Loucy (cell line): ENCODE data around the gene SRBD1.

Source experiments
- H2AFZ ChIP-seq: fragments of 200-600 bp; sonication (generic); 2 replicates; pipeline ENCODE4 v1.6.0; 2016; ENCODE audit warnings: antibody characterized with exemption, mild to moderate bottlenecking, low read length, moderate library complexity
- H3F3A ChIP-seq: fragments of 200-600 bp; 2 replicates; pipeline ENCODE4 v1.6.0; 2016; ENCODE audit warnings: antibody characterized with exemption, low read depth, mild to moderate bottlenecking
- H3K27me3 ChIP-seq: fragments of 200-600 bp; sonication (generic); 2 replicates; pipeline ENCODE4 v1.6.1; 2014; ENCODE audit warnings: low read length, mild to moderate bottlenecking; ENCODE audit not compliant: insufficient read depth, poor library complexity, severe bottlenecking
- H3K36me3 ChIP-seq: fragments of 200-600 bp; sonication (generic); 2 replicates; pipeline ENCODE4 v1.6.1; 2016; ENCODE audit warnings: low read length; ENCODE audit not compliant: insufficient read depth
- H3K4me1 ChIP-seq: fragments of 200-600 bp; sonication (generic); 2 replicates; pipeline ENCODE4 v1.5.1; 2014; ENCODE audit warnings: low read length, mild to moderate bottlenecking; ENCODE audit not compliant: insufficient read depth, poor library complexity, severe bottlenecking
- H3K4me2 ChIP-seq: fragments of 200-600 bp; sonication (generic); 2 replicates; pipeline ENCODE4 v1.6.0; 2014; ENCODE audit warnings: antibody characterized with exemption, low read length, low read depth, mild to moderate bottlenecking; ENCODE audit not compliant: poor library complexity, severe bottlenecking
- H3K4me3 ChIP-seq: fragments of 200-600 bp; sonication (generic); 2 replicates; pipeline ENCODE4 v1.5.1; 2014; ENCODE audit warnings: low read length, mild to moderate bottlenecking, mixed read lengths; ENCODE audit not compliant: poor library complexity, severe bottlenecking
- H3K79me2 ChIP-seq: fragments of 200-600 bp; sonication (generic); 2 replicates; pipeline ENCODE4 v1.6.1; 2014; ENCODE audit warnings: low read length; ENCODE audit not compliant: insufficient read depth
- H3K9ac ChIP-seq: fragments of 200-600 bp; sonication (generic); 2 replicates; pipeline ENCODE4 v1.6.0; 2014; ENCODE audit warnings: mild to moderate bottlenecking, low read depth, low read length, moderate library complexity; ENCODE audit not compliant: poor library complexity, severe bottlenecking
- H3K9me2 ChIP-seq: fragments of 200-600 bp; sonication (generic); replicated peaks from 2 replicates; pipeline ENCODE4 v1.6.1; 2016; ENCODE audit warnings: low read depth, low read length, mixed read lengths
- H3K9me3 ChIP-seq: fragments of 200-600 bp; sonication (generic); 2 replicates; pipeline ENCODE4 v1.6.1; 2014; ENCODE audit warnings: mild to moderate bottlenecking, antibody characterized with exemption, low read length, low read depth; ENCODE audit not compliant: insufficient read depth
- H4K20me1 ChIP-seq: fragments of 200-600 bp; sonication (generic); 2 replicates; pipeline ENCODE4 v1.6.0; 2014; ENCODE audit warnings: antibody characterized with exemption, low read length, mild to moderate bottlenecking; ENCODE audit not compliant: insufficient read depth, poor library complexity, severe bottlenecking
- CTCF ChIP-seq: fragments of 200-600 bp; sonication (generic); conservative IDR thresholded peaks from 2 replicates; pipeline ENCODE4 v1.5.1; 2014; ENCODE audit warnings: mild to moderate bottlenecking, antibody characterized with exemption, low read length
- EZH2phosphoT487 ChIP-seq: fragments of 200-600 bp; IDR thresholded peaks from 2 replicates; pipeline ENCODE4 v1.6.1; 2018; ENCODE audit warnings: antibody characterized with exemption, mild to moderate bottlenecking, moderate library complexity, borderline replicate concordance

SRBD1 gene

GRCh38 chr2:45353879-45354278 is 257.2 kb downstream of the SRBD1 start:
- Histone ChIP-seq H3K79me2 (no peaks in the 10 kb centered on the region), H3K4me3 (no peak overlapping the region), H3K4me2 (no peak overlapping the region), H2AFZ (no peak overlapping the region), H3K4me1 (no peaks in the 10 kb centered on the region), H3K36me3 (no peaks in the 10 kb centered on the region), H3K9ac (no peak overlapping the region), H4K20me1 (no peaks in the 10 kb centered on the region), H3K27me3 (no peaks in the 10 kb centered on the region), H3F3A (no peaks in the 10 kb centered on the region), H3K9me3 (no peaks in the 10 kb centered on the region), H3K9me2 (no peaks in the 10 kb centered on the region)
- TF ChIP-seq CTCF (no peak), EZH2phosphoT487 (no peak)

- no peaks in the 10 kb centered on the region for H4K20me1 ChIP-seq
- H3F3A ChIP-seq = no peaks in the 10 kb centered on the region
- TF ChIP-seq CTCF (no peak), EZH2phosphoT487 (no peak)
- H3K4me1 ChIP-seq = no peaks in the 10 kb centered on the region
- no peaks in the 10 kb centered on the region for H3K36me3 ChIP-seq
- H3K79me2 ChIP-seq = no peaks in the 10 kb centered on the region
- no peak overlapping the region for H3K4me3 ChIP-seq
- H3K9me2 ChIP-seq = no peaks in the 10 kb centered on the region
- H2AFZ ChIP-seq = no peak overlapping the region
- no peak overlapping the region for H3K9ac ChIP-seq
- H3K4me2 ChIP-seq = no peak overlapping the region
- H3K9me3 ChIP-seq = no peaks in the 10 kb centered on the region
- no peaks in the 10 kb centered on the region for H3K27me3 ChIP-seq
Observed at GRCh38 chr2:45352506-45352905, 258.6 kb downstream of the SRBD1 start.

- H3F3A ChIP-seq = no peaks in the 10 kb centered on the region
- no peaks in the 10 kb centered on the region for H4K20me1 ChIP-seq
- no peak overlapping the region for H3K4me2 ChIP-seq
- H3K9me2 ChIP-seq = no peaks in the 10 kb centered on the region
- H3K4me1 ChIP-seq = no peaks in the 10 kb centered on the region
- H3K27me3 ChIP-seq = no peaks in the 10 kb centered on the region
- no peak overlapping the region for H3K9ac ChIP-seq
- no peaks in the 10 kb centered on the region for H3K9me3 ChIP-seq
- TF ChIP-seq EZH2phosphoT487 = no peak
- TF ChIP-seq CTCF = no peak
- no peaks in the 10 kb centered on the region for H3K36me3 ChIP-seq
- H2AFZ ChIP-seq = no peak overlapping the region
- no peak overlapping the region for H3K4me3 ChIP-seq
- no peaks in the 10 kb centered on the region for H3K79me2 ChIP-seq
Observed at GRCh38 chr2:45345331-45346234, 265.5 kb downstream of the SRBD1 start.
